ENCODE data around the gene DGKB. TPM values are rescaled to one million over a fixed set of nuclear protein-coding genes. Genes with fewer than 3 reads are reported as not detected.

DGKB gene
- polyA plus RNA-seq, 1 donor from 2014 or later, result not detected

GRCh38 chr7:14821757-14822480 lies 80.6 kb downstream of the DGKB start:
- H3K27me3 Mint-ChIP-seq, result no peaks in the 10 kb centered on the region
- H3K36me3 Mint-ChIP-seq, result no peaks in the 10 kb centered on the region
- H3K9me3 Mint-ChIP-seq, result peaks cover 0 to 2% (median 0%) of the 10 kb centered on the region in 3 donors
- H3K27ac Mint-ChIP-seq, result peak overlapping the region in 1 of 3 donors; percentile 25
- no peak overlapping the region for H3K4me3 Mint-ChIP-seq
- peaks cover 0 to 2% (median 0%) of the 10 kb centered on the region in 3 donors for H3K4me1 Mint-ChIP-seq

GRCh38 chr7:14818871-14819270 lies 83.7 kb downstream of the DGKB start:
- Mint-ChIP-seq H3K27me3 (no peaks in the 10 kb centered on the region), H3K9me3 (peaks cover 0 to 2% (median 0%) of the 10 kb centered on the region in 3 donors), H3K27ac (no peak overlapping the region), H3K36me3 (no peaks in the 10 kb centered on the region), H3K4me1 (peaks cover 0 to 2% (median 0%) of the 10 kb centered on the region in 3 donors), H3K4me3 (no peak overlapping the region)

GRCh38 chr7:14817829-14818614 lies 84.5 kb downstream of the DGKB start:
- Mint-ChIP-seq H3K27me3 (no peaks in the 10 kb centered on the region), H3K27ac (no peak overlapping the region), H3K4me3 (no peak overlapping the region)

GRCh38 chr7:14807507-14807906 lies 95.0 kb downstream of the DGKB start:
- Mint-ChIP-seq H3K9me3 (peaks cover 0 to 2% (median 0%) of the 10 kb centered on the region in 3 donors), H3K4me1 (no peaks in the 10 kb centered on the region), H3K27ac (no peak overlapping the region), H3K4me3 (no peak overlapping the region), H3K27me3 (no peaks in the 10 kb centered on the region), H3K36me3 (peaks cover 3% of the 10 kb centered on the region)

More at GRCh38 chr7:14817829-14818614, 84.5 kb downstream of the DGKB start:
- Mint-ChIP-seq H3K36me3 (no peaks in the 10 kb centered on the region), H3K4me1 (peaks cover 0 to 2% (median 0%) of the 10 kb centered on the region in 3 donors), H3K9me3 (peaks cover 0 to 2% (median 0%) of the 10 kb centered on the region in 3 donors)

DNA sequence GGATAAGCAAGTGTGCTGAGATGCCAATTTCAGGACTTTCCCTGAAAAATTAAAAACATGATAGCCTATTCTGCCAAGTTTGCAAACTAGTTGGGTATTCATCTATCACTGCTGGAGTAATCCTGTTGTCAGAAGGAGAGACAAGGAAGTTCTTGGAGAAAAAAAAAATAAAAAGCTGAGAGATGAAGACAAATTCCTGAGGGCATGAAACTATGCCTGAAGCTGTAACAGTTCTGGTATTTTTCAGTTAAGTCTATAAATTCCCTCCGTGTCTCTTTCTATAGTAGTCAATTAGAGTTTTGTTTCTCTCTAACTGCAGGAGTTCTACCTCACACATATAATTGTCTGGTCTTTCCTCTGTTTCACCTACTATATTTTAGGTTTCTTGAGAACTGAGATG lies 95.7 kb downstream of the DGKB start:
- H3K9me3 Mint-ChIP-seq, result peaks cover 0 to 2% (median 0%) of the 10 kb centered on the region in 3 donors
- no peak overlapping the region for H3K27ac Mint-ChIP-seq
- H3K4me1 Mint-ChIP-seq, result no peaks in the 10 kb centered on the region
- peak overlapping the region in 1 of 4 donors; percentile 5 for H3K4me3 Mint-ChIP-seq
- no peaks in the 10 kb centered on the region for H3K27me3 Mint-ChIP-seq
- H3K36me3 Mint-ChIP-seq, result peaks cover 3% of the 10 kb centered on the region

GRCh38 chr7:14805105-14805719 lies 97.3 kb downstream of the DGKB start:
- Mint-ChIP-seq H3K36me3 (peaks cover 3% of the 10 kb centered on the region), H3K27ac (no peak overlapping the region), H3K9me3 (no peaks in the 10 kb centered on the region), H3K4me1 (no peaks in the 10 kb centered on the region), H3K4me3 (no peak overlapping the region), H3K27me3 (no peaks in the 10 kb centered on the region)

GRCh38 chr7:14800664-14801063 lies 101.9 kb downstream of the DGKB start:
- Mint-ChIP-seq H3K27ac (no peak overlapping the region), H3K27me3 (no peaks in the 10 kb centered on the region), H3K9me3 (no peaks in the 10 kb centered on the region), H3K4me3 (no peak overlapping the region), H3K4me1 (no peaks in the 10 kb centered on the region), H3K36me3 (peaks cover 3% of the 10 kb centered on the region)

- H3K36me3 Mint-ChIP-seq, result no peaks in the 10 kb centered on the region
- peaks cover 0 to 1% (median 0%) of the 10 kb centered on the region in 3 donors for H3K4me1 Mint-ChIP-seq
- peaks cover 2 to 6% (median 3%) of the 10 kb centered on the region in 3 donors for H3K9me3 Mint-ChIP-seq
- no peak overlapping the region for H3K27ac Mint-ChIP-seq
- no peaks in the 10 kb centered on the region for H3K27me3 Mint-ChIP-seq
- no peak overlapping the region for H3K4me3 Mint-ChIP-seq
Observed at GRCh38 chr7:14793151-14793550, 109.4 kb downstream of the DGKB start.

- no peaks in the 10 kb centered on the region for H3K4me1 Mint-ChIP-seq
- H3K27ac Mint-ChIP-seq, result no peak overlapping the region
- H3K27me3 Mint-ChIP-seq, result no peaks in the 10 kb centered on the region
- no peaks in the 10 kb centered on the region for H3K36me3 Mint-ChIP-seq
- peaks cover 2 to 3% (median 3%) of the 10 kb centered on the region in 3 donors for H3K9me3 Mint-ChIP-seq
- H3K4me3 Mint-ChIP-seq, result no peak overlapping the region
Observed at GRCh38 chr7:14787551-14787950, 115.0 kb downstream of the DGKB start.

- no peaks in the 10 kb centered on the region for H3K4me1 Mint-ChIP-seq
- peaks cover 0 to 3% (median 1%) of the 10 kb centered on the region in 3 donors for H3K9me3 Mint-ChIP-seq
- no peaks in the 10 kb centered on the region for H3K27me3 Mint-ChIP-seq
- H3K27ac Mint-ChIP-seq, result no peak overlapping the region
- no peaks in the 10 kb centered on the region for H3K36me3 Mint-ChIP-seq
- H3K4me3 Mint-ChIP-seq, result no peak overlapping the region
Observed at GRCh38 chr7:14786314-14786895, 116.1 kb downstream of the DGKB start.

DNA sequence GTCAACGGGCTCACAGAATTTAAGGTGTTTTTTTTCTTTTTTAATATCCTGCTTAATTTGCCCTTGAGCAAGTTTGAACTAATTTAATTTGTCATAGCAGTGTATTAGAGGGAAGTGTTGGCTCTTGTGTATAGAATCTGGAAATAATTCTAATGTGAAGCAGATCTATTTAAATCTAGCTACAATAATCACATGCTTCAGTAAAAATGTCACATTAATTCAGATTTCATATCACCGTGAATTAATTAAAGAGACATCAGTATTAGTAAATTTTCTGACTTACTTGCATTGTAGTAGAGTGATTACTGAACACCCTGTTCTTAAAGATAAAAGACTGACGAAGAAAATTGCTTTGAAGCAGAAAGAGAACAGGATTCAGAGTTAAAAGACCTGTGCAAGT lies 124.7 kb downstream of the DGKB start:
- Mint-ChIP-seq H3K9me3 (peaks cover 7 to 18% (median 8%) of the 10 kb centered on the region in 3 donors), H3K36me3 (no peaks in the 10 kb centered on the region), H3K27ac (no peak overlapping the region), H3K27me3 (no peaks in the 10 kb centered on the region), H3K4me1 (peaks cover 0 to 2% (median 0%) of the 10 kb centered on the region in 3 donors), H3K4me3 (no peak overlapping the region)

DNA sequence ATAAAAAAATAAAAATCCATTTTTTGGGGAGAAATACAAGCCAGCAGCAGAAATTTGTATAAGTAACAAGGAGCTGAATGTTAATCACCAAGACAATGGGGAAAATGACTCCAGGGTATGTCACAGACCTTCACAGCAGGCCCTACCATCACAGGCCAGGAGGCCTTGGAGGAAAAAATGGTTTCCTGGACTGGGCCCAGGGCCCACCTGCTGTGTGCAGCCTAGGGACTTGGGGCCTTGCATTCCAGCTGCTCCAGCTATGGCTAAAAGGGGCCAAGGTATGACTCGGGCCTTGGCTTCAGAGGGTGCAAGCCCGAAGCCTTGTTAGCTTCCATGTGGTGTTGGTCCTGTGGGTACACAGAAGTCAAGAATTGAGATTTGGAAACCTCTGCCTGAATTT lies 126.3 kb downstream of the DGKB start:
- H3K27ac Mint-ChIP-seq, result no peak overlapping the region
- H3K27me3 Mint-ChIP-seq, result no peaks in the 10 kb centered on the region
- H3K4me1 Mint-ChIP-seq, result peaks cover 0 to 2% (median 0%) of the 10 kb centered on the region in 3 donors
- H3K36me3 Mint-ChIP-seq, result no peaks in the 10 kb centered on the region
- peaks cover 7 to 26% (median 8%) of the 10 kb centered on the region in 3 donors for H3K9me3 Mint-ChIP-seq
- no peak overlapping the region for H3K4me3 Mint-ChIP-seq

- no peaks in the 10 kb centered on the region for H3K27me3 Mint-ChIP-seq
- H3K9me3 Mint-ChIP-seq, result peaks cover 6 to 26% (median 7%) of the 10 kb centered on the region in 3 donors
- H3K4me1 Mint-ChIP-seq, result peaks cover 0 to 2% (median 0%) of the 10 kb centered on the region in 3 donors
- H3K36me3 Mint-ChIP-seq, result no peaks in the 10 kb centered on the region
- H3K27ac Mint-ChIP-seq, result no peak overlapping the region
- H3K4me3 Mint-ChIP-seq, result no peak overlapping the region
Observed at GRCh38 chr7:14773729-14774271, 128.8 kb downstream of the DGKB start.

- H3K36me3 Mint-ChIP-seq, result no peaks in the 10 kb centered on the region
- no peaks in the 10 kb centered on the region for H3K27me3 Mint-ChIP-seq
- peaks cover 1 to 15% (median 2%) of the 10 kb centered on the region in 3 donors for H3K9me3 Mint-ChIP-seq
- H3K27ac Mint-ChIP-seq, result no peak overlapping the region
- H3K4me3 Mint-ChIP-seq, result no peak overlapping the region
- no peaks in the 10 kb centered on the region for H3K4me1 Mint-ChIP-seq
Observed at GRCh38 chr7:14770614-14771013, 131.9 kb downstream of the DGKB start.
